Myometrial cell (primary cell): ENCODE data around the gene CLEC16A. TPM values are rescaled to one million over a fixed set of nuclear protein-coding genes. Genes with fewer than 3 reads are reported as not detected.

Source experiments
- total RNA-seq: library from RNA; depleted of rRNA; stranded (reverse); fragments of >200 nt; gene quantifications from 2 replicates; pipeline ENCODE4 v1.2.3, GENCODE V29; 2015

The CLEC16A gene
- total RNA-seq = 14.2 and 15.9 TPM in 2 replicates

GRCh38 chr16:10944249-10945064, at the start of gene CLEC16A:
TSS of gene CLEC16A (plus strand) at chr16:10944564. CDS start at chr16:10944718, 154 bp downstream.

DNA sequence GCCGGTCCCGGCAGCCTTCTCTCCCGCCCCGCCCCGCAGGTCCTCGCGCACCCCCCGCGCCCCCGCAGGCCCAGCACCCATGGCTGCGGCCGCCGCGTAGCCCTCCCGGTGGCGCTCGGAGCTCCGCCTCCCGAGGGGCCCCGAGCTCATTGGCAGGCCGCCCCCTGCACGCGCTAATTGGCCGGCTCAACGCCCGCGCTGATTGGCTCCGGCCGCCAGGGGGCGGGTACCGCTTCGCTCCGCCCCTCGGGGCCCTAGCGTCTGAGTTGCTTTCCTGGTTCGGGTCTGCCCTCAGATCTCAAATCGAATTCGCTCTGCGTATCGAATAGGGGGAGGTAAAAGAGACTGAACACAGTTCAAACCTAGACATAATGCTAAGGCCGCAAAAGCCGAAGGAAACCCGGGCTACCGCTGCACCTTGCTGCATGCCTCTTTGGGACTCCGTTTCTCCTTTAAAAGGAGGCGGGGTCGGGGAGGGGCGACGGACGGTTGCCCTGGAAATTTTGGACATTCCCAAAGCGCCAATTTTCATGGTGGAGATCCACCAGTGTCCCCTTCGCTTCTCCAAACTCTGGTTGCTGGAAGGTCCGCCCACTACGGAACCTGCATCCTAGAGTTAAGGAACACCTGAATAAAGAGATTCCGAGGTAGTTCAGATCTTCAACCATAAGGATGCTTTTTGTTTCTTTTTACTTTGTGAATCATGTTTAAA, 1.9 kb upstream of the CLEC16A start, which contains the start of gene DEXI:
TSS of gene DEXI (minus strand) at position 117 of the 712 bp plus-strand sequence. CDS start 463 bp downstream, outside the sequence.

Other genes starting within 250 kb of the CLEC16A start
- not detected in 2 replicates for gene TEKT5, start 249.6 kb upstream of the CLEC16A start, total RNA-seq
- gene NUBP1, start 200.7 kb upstream of the CLEC16A start, total RNA-seq = 42.2 and 45.3 TPM in 2 replicates
- not detected in 2 replicates for gene TVP23A, start 125.8 kb upstream of the CLEC16A start, total RNA-seq
- not detected in 2 replicates for gene CIITA, start 67.4 kb upstream of the CLEC16A start, total RNA-seq
- gene DEXI, start 2.1 kb upstream of the CLEC16A start, total RNA-seq = 96.0 and 97.5 TPM in 2 replicates